GM13977 (cell line): Measurements from ENCODE around the gene PARD6G.

Experiments
- DNase-seq: peaks from one replicate; pipeline ENCODE4 v3.0.0; 2012; ENCODE audit warnings: low spot score
- CTCF ChIP-seq: IDR thresholded peaks from 2 replicates; pipeline ENCODE4 v1.5.1; 2012; ENCODE audit warnings: mild to moderate bottlenecking, control low read depth; ENCODE audit not compliant: insufficient read depth; ENCODE audit errors: extremely low read depth, missing control alignments
- in situ Hi-C: fragments of 300-500 bp; cut with MboI; formaldehyde crosslinking; loops from one replicate; pipeline ENCODE4 v1.12.0; 2022; ENCODE audit warnings: low sequenced_read_pairs, low pct_unique_long_range_greater_than_20kb, mixed read lengths, inconsistent platforms; ENCODE audit not compliant: unreplicated experiment

PARD6G gene

DNA sequence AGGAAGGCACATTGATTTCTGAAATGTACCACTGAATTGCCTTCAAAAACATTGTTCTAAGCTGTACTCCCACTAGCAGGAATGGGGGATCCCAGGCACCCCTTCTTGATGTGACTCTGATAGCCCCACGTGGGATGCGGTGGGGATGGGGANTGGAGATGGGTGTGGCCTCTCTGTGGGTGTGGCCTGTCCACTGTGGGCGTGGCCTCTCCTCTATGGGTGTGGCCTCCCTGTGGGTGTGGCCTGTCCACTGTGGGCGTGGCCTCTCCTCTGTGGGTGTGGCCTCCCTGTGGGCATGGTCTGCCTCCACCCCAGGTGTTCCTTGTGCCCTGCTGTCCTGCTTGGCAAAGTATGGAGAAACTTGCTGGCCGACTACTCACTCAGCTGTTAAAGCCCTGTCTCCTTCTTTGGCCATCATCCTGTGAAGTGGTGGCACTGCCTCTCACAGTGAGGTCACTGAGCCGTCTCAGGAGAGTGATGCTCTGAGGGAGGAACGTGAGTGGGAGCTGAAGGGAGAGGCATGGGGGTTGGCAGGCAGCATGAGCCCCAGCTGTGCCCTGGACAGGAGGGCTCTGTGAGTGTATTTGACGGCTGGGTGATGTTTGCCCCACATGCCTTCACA is 6.7 kb upstream of the PARD6G start:
- no peak for DNase-seq
- in situ Hi-C loops, result no loop called here
- TF ChIP-seq CTCF, result no peak

- TF ChIP-seq CTCF, result no peak
- in situ Hi-C loops, result no loop called here
- DNase-seq, result no peak
Measured at GRCh38 chr18:80253236-80253635, 5.9 kb upstream of the PARD6G start.

DNA sequence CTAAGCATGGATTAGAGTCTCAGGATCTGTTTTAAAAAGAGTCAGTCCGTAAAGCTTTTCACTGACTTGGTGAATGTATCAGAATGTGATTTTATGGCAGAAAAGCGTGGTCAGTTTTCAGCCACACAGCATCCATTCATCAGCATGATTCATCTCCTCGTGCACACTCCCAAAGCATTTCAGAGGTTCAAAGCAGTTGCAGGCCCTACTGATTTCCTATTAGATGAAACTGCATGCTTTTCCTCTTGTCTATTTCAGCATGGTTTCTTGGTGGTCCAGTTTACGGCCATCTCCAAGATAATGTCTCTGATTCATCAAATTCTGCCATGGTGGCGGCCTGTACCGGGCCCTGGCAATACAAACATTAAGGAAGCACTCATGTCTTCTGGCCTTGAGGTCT is 4.8 kb upstream of the PARD6G start:
- no peak for DNase-seq
- no peak for TF ChIP-seq CTCF
- in situ Hi-C loops, result no loop called here

GRCh38 chr18:80251700-80252099 is 4.4 kb upstream of the PARD6G start:
- no peak for DNase-seq
- no peak for TF ChIP-seq CTCF
- in situ Hi-C loops, result no loop called here

DNA sequence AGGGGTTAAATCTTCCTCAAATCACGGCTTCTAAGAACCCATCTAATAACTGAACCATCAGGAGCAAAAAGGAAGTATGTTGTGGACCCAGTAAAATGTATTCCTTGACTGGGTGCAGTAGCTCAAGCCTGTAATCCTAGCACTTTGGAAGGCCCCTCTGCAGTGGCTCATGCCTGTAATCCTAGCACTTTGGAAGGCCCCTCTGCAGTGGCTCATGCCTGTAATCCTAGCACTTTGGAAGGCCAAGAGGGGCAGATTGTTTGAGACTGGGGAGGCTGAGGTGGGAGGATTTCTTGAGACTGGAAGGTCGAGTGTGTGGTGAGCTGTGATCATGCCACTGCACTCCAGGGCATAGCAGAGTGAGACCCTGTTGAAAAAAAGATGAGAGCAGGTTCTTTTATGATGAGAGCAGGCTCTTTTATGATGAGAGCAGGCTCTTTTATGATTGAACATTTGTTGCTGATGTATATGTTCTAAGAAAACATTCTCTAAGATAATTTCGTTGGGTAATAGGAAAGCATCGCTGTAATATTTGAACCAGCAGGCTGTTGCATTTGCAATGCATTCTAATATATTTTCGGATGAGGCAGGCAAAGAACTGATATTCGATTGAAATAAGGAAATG is 3.5 kb upstream of the PARD6G start:
- no peak for DNase-seq
- in situ Hi-C loops, result no loop called here
- no peak for TF ChIP-seq CTCF

DNA sequence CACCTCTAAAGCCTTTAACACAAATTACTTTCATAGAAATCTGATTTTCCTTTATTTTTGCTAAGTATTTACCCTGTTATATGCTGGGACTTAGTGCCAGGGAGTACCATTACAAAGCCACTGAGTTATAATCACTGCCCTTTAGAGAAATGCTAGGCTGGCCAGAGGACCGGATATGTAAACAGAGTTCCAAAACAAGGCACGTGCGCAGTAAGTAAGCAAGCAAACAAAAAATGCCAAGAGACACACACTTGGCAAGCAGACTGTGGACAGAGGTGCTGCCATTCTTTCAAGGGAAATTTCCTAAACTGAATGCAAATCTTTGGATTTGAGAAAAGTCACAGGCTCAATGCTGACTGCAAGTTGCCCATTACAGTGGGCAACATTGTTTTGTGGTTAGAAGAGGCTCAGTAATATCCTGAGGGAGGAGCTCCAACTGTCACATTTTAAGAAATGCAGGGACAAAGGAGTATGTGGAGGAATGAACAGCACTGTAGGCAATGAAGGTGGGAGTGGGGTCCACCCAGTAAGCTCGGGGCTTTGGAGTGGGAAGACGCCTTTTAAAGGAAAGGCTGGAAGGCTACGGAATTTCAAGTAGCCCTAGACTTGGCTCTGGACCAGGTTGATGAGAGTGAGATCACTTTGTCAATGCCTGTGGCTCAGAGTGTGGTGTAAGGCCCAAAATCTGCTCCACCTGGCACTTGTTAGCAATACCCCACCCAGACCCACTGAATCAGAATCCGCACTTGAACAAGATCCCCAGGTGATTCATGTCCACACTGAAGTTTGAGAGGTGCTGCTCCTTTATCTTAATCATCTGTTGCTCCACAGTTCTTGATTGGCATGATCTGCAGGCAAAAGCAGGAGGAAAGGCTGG is 2.1 kb upstream of the PARD6G start:
- TF ChIP-seq CTCF, result no peak
- in situ Hi-C loops, result no loop called here
- DNase-seq, result no peak
